ENCODE measurements around the gene CEPT1. TPM values are rescaled to one million over a fixed set of nuclear protein-coding genes. Genes with fewer than 3 reads are reported as not detected.

The CEPT1 gene
- polyA plus RNA-seq, 1 donor from 2014 or later = 49.1 TPM

DNA sequence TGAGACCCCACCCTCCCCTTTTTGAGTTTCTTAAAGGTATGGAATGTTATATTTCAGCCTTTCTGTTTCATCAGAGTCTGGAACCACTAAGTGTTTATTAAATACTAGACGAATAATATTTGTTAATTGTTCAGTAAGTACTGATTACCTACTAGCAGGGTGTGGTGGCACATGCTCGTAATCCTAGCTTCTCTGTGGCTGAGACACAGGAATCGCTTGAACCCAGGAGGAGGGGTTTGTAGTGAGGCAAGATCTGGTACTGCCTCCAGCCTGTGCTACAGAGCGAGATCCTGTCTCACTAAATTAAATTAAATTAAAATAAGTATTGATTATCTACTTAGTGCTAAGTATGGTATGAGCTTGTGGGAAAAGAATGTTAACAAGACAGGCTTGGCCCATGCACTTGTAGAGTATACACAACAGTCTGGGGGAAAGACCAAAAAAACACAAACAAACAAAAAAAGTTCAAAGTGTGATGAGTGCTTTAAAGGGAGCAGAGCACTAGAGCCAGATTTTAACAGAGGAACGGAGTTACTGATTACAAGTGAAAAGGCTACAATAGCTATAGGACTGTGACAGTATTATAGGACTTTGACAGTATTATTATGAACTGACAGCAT, 2.4 kb downstream of the CEPT1 start:
- no peaks in the 10 kb centered on the region for H3K36me3 ChIP-seq (ENCODE audit: insufficient read depth, low read length)
- H3K9me3 ChIP-seq (ENCODE audit: low read length) = no peaks in the 10 kb centered on the region
- no peak overlapping the region for H3K9ac ChIP-seq (ENCODE audit: low read length)
- H3K4me2 ChIP-seq (ENCODE audit: low read length) = no peak overlapping the region
- no peaks in the 10 kb centered on the region for H3F3A ChIP-seq (ENCODE audit: insufficient read depth, low read length, poor library complexity, severe bottlenecking)
- H3K4me3 ChIP-seq (ENCODE audit: low read length) = peak overlapping the region; percentile 97
- no peak overlapping the region for H3K27ac ChIP-seq (ENCODE audit: low read length)
- no peaks in the 10 kb centered on the region for H3K27me3 ChIP-seq (ENCODE audit: insufficient read depth, low read depth, low read length)
- no peaks in the 10 kb centered on the region for H4K20me1 ChIP-seq (ENCODE audit: insufficient read depth)
- peaks cover 66% of the 10 kb centered on the region for H3K79me2 ChIP-seq (replicated peaks; ENCODE audit: insufficient read depth, low read length)
- TF ChIP-seq EP300 (conservative IDR thresholded peaks at IDR 0.05; ENCODE audit: poor library complexity, severe bottlenecking) (no peak), EZH2 (IDR thresholded peaks at IDR 0.05; ENCODE audit: borderline replicate concordance, insufficient read depth, low read length, poor library complexity, severe bottlenecking) (no peak), TAF1 (IDR thresholded peaks at IDR 0.05; ENCODE audit: low read depth) (no peak), POLR2AphosphoS5 (IDR thresholded peaks at IDR 0.05) (no peak), REST (IDR thresholded peaks at IDR 0.05; ENCODE audit: borderline replicate concordance) (no peak), MXI1 (conservative IDR thresholded peaks at IDR 0.05; ENCODE audit: poor library complexity, severe bottlenecking) (no peak), RAD21 (conservative IDR thresholded peaks at IDR 0.05) (no peak), SMC3 (conservative IDR thresholded peaks at IDR 0.05; ENCODE audit: poor library complexity) (no peak), CTCF (IDR thresholded peaks at IDR 0.05; ENCODE audit: poor library complexity, severe bottlenecking) (no peak)
- no peaks in the 10 kb centered on the region for H3K9me2 ChIP-seq (ENCODE audit: insufficient read depth, low read length)
- no peak overlapping the region for H2AFZ ChIP-seq (ENCODE audit: low read depth, low read length)

DNA sequence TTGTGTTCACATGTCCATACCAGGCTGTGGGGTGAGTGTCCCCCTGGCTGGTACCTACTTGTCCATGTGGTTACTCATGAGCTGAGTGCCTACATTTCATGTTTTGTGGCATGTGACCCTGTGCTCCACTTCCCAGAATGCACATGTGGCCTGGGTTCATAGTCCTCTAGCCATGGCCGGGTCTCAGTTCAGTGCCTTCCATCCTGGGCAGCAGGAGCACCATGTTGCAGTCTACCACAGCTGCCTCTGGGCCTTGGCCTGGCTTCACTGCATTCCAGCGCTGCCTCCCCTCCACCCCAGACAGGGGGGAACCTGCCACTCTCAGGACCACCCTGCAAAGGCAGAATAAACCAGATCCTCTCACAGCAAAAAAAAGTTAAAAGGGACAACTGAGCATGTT, 5.5 kb downstream of the CEPT1 start:
- no peaks in the 10 kb centered on the region for H3F3A ChIP-seq (ENCODE audit: insufficient read depth, low read length, poor library complexity, severe bottlenecking)
- no peaks in the 10 kb centered on the region for H3K9me3 ChIP-seq (ENCODE audit: low read length)
- H2AFZ ChIP-seq (ENCODE audit: low read depth, low read length) = no peak overlapping the region
- no peaks in the 10 kb centered on the region for H3K36me3 ChIP-seq (ENCODE audit: insufficient read depth, low read length)
- H3K79me2 ChIP-seq (replicated peaks; ENCODE audit: insufficient read depth, low read length) = peaks cover 67% of the 10 kb centered on the region
- H3K27ac ChIP-seq (ENCODE audit: low read length) = no peak overlapping the region
- no peak for TF ChIP-seq EZH2 (IDR thresholded peaks at IDR 0.05; ENCODE audit: borderline replicate concordance, insufficient read depth, low read length, poor library complexity, severe bottlenecking)
- TF ChIP-seq RAD21 (conservative IDR thresholded peaks at IDR 0.05) = no peak
- TF ChIP-seq SMC3 (conservative IDR thresholded peaks at IDR 0.05; ENCODE audit: poor library complexity) = no peak
- no peak for TF ChIP-seq REST (IDR thresholded peaks at IDR 0.05; ENCODE audit: borderline replicate concordance)
- no peak for TF ChIP-seq TAF1 (IDR thresholded peaks at IDR 0.05; ENCODE audit: low read depth)
- TF ChIP-seq EP300 (conservative IDR thresholded peaks at IDR 0.05; ENCODE audit: poor library complexity, severe bottlenecking) = no peak
- TF ChIP-seq CTCF (IDR thresholded peaks at IDR 0.05; ENCODE audit: poor library complexity, severe bottlenecking) = no peak
- TF ChIP-seq POLR2AphosphoS5 (IDR thresholded peaks at IDR 0.05) = no peak
- TF ChIP-seq MXI1 (conservative IDR thresholded peaks at IDR 0.05; ENCODE audit: poor library complexity, severe bottlenecking) = no peak
- no peaks in the 10 kb centered on the region for H3K9me2 ChIP-seq (ENCODE audit: insufficient read depth, low read length)
- no peak overlapping the region for H3K9ac ChIP-seq (ENCODE audit: low read length)
- H4K20me1 ChIP-seq (ENCODE audit: insufficient read depth) = no peaks in the 10 kb centered on the region
- H3K4me2 ChIP-seq (ENCODE audit: low read length) = no peak overlapping the region
- no peaks in the 10 kb centered on the region for H3K27me3 ChIP-seq (ENCODE audit: insufficient read depth, low read depth, low read length)
- no peak overlapping the region for H3K4me3 ChIP-seq (ENCODE audit: low read length)
